Measurements from ENCODE around the gene EGFL6. TPM values are rescaled to one million over a fixed set of nuclear protein-coding genes. Genes with fewer than 3 reads are reported as not detected.
A peak's percentile ranks its signal among the peaks of the same experiment; 100 is the strongest.
"Not testable (repeated sequence)": the region's sequence is repeated elsewhere in the genome, so short reads cannot be mapped to it uniquely, and the experiment has no call there.

EGFL6 gene
- total RNA-seq, 2 experiments from 2014 or later: not detected

DNA sequence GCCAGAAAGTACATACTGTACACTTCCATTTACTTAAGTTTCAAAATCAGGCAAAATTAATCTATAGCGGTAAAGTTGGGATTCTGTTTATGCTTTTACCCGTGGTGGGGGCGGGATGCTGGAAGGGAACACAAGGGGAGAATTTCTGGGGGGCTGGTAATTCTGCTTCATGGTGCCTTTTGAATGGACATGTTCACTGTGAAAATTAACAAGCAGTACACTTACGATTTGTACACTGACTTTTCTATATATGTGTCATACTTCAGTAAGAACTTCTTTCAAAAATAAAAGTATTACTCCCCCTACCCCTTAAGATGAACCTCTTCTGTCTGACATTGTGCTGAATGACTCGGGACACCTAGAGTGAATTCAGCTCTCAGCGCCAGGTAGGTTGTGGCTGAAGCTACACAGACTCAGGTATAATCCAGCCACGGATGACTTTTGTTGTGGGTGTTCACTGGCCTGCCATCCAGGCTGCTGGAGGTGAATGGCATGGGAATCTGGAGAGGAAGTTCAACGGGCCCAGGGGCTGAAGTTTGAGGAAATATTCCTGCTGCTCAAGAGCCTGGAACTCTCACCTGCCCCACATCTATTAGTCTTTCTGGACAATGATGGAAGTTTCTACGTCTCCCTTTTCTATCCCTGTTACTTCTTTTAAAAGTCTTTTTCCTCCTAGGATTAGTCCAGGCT lies 76.2 kb downstream of the EGFL6 start:
- Histone ChIP-seq H3K36me3 (ENCODE audit: insufficient read depth, low read length) (no peaks in the 10 kb centered on the region), H3K79me2 (ENCODE audit: insufficient read depth, low read depth, low read length) (no peaks in the 10 kb centered on the region), H3K9me3 (ENCODE audit: low read length) (no peaks in the 10 kb centered on the region), H3K4me2 (ENCODE audit: low read length) (no peak overlapping the region), H3K9me2 (ENCODE audit: insufficient read depth, low read length) (no peaks in the 10 kb centered on the region), H4K20me1 (ENCODE audit: insufficient read depth, low read length) (no peaks in the 10 kb centered on the region), H2AFZ (ENCODE audit: low read length) (no peak overlapping the region), H3K4me1 (ENCODE audit: insufficient read depth, low read length, poor library complexity, severe bottlenecking) (no peaks in the 10 kb centered on the region), H3K27ac (ENCODE audit: low read depth, low read length, poor library complexity, severe bottlenecking) (no peak overlapping the region), H3K4me3 (ENCODE audit: low read depth, low read length, poor library complexity, severe bottlenecking) (no peak overlapping the region)
- no TSS peak for BruUV-seq (replicated peaks)
- DNase-seq (ENCODE audit: low spot score): no peak
- CTCF ChIA-PET (ENCODE audit: unreplicated experiment): no interaction called here
- TF ChIP-seq EZH2phosphoT487 (IDR thresholded peaks at IDR 0.05; ENCODE audit: borderline replicate concordance, low read depth, low read length): no peak
- TF ChIP-seq, protein P1, sequence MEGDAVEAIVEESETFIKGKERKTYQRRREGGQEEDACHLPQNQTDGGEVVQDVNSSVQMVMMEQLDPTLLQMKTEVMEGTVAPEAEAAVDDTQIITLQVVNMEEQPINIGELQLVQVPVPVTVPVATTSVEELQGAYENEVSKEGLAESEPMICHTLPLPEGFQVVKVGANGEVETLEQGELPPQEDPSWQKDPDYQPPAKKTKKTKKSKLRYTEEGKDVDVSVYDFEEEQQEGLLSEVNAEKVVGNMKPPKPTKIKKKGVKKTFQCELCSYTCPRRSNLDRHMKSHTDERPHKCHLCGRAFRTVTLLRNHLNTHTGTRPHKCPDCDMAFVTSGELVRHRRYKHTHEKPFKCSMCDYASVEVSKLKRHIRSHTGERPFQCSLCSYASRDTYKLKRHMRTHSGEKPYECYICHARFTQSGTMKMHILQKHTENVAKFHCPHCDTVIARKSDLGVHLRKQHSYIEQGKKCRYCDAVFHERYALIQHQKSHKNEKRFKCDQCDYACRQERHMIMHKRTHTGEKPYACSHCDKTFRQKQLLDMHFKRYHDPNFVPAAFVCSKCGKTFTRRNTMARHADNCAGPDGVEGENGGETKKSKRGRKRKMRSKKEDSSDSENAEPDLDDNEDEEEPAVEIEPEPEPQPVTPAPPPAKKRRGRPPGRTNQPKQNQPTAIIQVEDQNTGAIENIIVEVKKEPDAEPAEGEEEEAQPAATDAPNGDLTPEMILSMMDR (conservative IDR thresholded peaks at IDR 0.05; ENCODE audit: low read length): no peak
- POLR2A ChIA-PET: no interaction called here
- intact Hi-C loops (cut with micrococcal nuclease; ENCODE audit: unreplicated experiment): loop anchor here (2.0 to 5.0 kb wide), 2 partner anchors 138 to 699 kb away; no protein-coding TSS in a partner anchor

DNA sequence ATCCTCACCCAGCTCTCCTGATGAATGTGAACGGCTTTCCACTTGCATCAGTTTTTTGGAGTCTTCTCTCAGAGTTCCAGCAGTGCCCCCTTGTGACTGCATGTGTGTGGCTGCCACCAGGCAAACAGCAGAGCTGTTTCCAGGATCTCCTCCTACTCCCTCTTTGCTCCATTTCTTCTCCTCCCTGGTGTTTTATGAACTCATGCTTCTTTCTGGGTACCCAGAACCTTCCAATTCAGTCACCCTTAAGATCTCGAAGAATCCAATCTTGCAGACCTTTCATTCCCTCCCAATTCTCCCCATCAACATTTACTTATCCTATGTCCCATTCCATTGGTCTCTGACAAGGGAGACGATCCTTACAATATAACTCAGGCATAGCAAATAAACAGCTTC lies 76.8 kb downstream of the EGFL6 start:
- no TSS peak for BruUV-seq (replicated peaks)
- H3K4me2 ChIP-seq (ENCODE audit: low read length): no peak overlapping the region
- no peaks in the 10 kb centered on the region for H3K9me3 ChIP-seq (ENCODE audit: low read length)
- no peaks in the 10 kb centered on the region for H3K9me2 ChIP-seq (ENCODE audit: insufficient read depth, low read length)
- TF ChIP-seq, protein P1 (conservative IDR thresholded peaks at IDR 0.05; ENCODE audit: low read length): peak; percentile 66
- no peak for TF ChIP-seq EZH2phosphoT487 (IDR thresholded peaks at IDR 0.05; ENCODE audit: borderline replicate concordance, low read depth, low read length)
- CTCF ChIA-PET (ENCODE audit: unreplicated experiment): no interaction called here
- DNase-seq (ENCODE audit: low spot score): peak; percentile 28
- no peak overlapping the region for H3K27ac ChIP-seq (ENCODE audit: low read depth, low read length, poor library complexity, severe bottlenecking)
- no peaks in the 10 kb centered on the region for H3K79me2 ChIP-seq (ENCODE audit: insufficient read depth, low read depth, low read length)
- intact Hi-C loops (cut with micrococcal nuclease; ENCODE audit: unreplicated experiment): loop anchor here (2.0 to 5.0 kb wide), 2 partner anchors 139 to 699 kb away; no protein-coding TSS in a partner anchor
- POLR2A ChIA-PET: no interaction called here
- H3K4me3 ChIP-seq (ENCODE audit: low read depth, low read length, poor library complexity, severe bottlenecking): no peak overlapping the region
- H3K36me3 ChIP-seq (ENCODE audit: insufficient read depth, low read length): no peaks in the 10 kb centered on the region
- H2AFZ ChIP-seq (ENCODE audit: low read length): no peak overlapping the region
- no peaks in the 10 kb centered on the region for H3K4me1 ChIP-seq (ENCODE audit: insufficient read depth, low read length, poor library complexity, severe bottlenecking)
- H4K20me1 ChIP-seq (ENCODE audit: insufficient read depth, low read length): no peaks in the 10 kb centered on the region

DNA sequence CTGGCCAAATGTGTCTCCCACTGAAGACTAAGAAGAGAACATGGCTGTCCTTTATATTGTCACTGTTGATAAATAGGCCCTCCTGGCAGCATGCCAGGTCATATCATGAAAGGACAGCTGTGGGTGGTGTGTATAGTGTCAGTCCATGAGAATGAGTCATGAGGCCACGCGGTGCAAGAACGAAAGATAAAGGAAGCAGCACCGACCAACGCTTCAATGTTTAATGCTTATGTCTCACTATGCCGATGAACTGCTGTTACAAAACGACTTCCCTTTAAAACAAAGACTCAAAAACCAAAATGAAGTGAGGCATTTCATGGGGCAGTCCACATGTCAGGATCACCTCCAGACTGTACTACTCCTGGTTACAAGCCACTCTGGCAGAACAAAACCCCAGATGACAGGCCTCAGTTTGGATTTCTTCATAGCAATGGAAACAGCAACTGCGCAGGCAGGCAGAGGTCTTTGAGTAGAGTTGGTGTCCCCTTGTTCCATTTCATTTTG lies 78.4 kb downstream of the EGFL6 start:
- Histone ChIP-seq H2AFZ (ENCODE audit: low read length) (no peak overlapping the region), H3K4me1 (ENCODE audit: insufficient read depth, low read length, poor library complexity, severe bottlenecking) (peaks cover 6% of the 10 kb centered on the region), H3K4me3 (ENCODE audit: low read depth, low read length, poor library complexity, severe bottlenecking) (no peak overlapping the region), H3K9me2 (ENCODE audit: insufficient read depth, low read length) (no peaks in the 10 kb centered on the region), H3K4me2 (ENCODE audit: low read length) (no peak overlapping the region), H3K36me3 (ENCODE audit: insufficient read depth, low read length) (no peaks in the 10 kb centered on the region), H3K79me2 (ENCODE audit: insufficient read depth, low read depth, low read length) (no peaks in the 10 kb centered on the region), H3K9me3 (ENCODE audit: low read length) (no peaks in the 10 kb centered on the region), H4K20me1 (ENCODE audit: insufficient read depth, low read length) (no peaks in the 10 kb centered on the region), H3K27ac (ENCODE audit: low read depth, low read length, poor library complexity, severe bottlenecking) (no peak overlapping the region)
- ChIA-PET POLR2A (no interaction called here), CTCF (ENCODE audit: unreplicated experiment) (no interaction called here)
- intact Hi-C loops (cut with micrococcal nuclease; ENCODE audit: unreplicated experiment): loop anchor here (2.0 to 5.0 kb wide), 2 partner anchors 140 to 701 kb away; no protein-coding TSS in a partner anchor
- no peak for TF ChIP-seq EZH2phosphoT487 (IDR thresholded peaks at IDR 0.05; ENCODE audit: borderline replicate concordance, low read depth, low read length)
- TF ChIP-seq, protein P1 (conservative IDR thresholded peaks at IDR 0.05; ENCODE audit: low read length): no peak
- DNase-seq (ENCODE audit: low spot score): no peak
- no TSS peak for BruUV-seq (replicated peaks)

DNA sequence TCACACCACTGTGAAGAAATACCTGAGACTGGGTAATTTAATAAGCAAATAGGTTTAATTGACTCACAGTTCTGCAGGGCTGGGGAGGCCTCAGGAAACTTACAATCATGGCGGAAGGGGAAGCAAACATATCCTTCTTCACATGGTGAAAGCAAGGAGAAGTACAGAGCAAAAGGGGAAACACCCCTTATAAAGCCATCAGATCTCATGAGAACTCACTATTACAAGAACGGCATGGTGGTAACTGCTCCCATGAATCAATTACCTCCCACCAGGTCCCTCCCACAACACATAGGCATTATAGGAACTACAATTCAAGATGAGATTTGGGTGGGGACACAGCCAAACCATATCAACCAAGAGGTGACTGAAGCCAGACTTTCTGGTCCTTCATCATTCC lies 78.9 kb downstream of the EGFL6 start:
- DNase-seq (ENCODE audit: low spot score); CTCF ChIA-PET (ENCODE audit: unreplicated experiment); H3K27ac ChIP-seq (ENCODE audit: low read depth, low read length, poor library complexity, severe bottlenecking); H3K4me2 ChIP-seq (ENCODE audit: low read length); H3K9me2 ChIP-seq (ENCODE audit: insufficient read depth, low read length); POLR2A ChIA-PET; H2AFZ ChIP-seq (ENCODE audit: low read length); BruUV-seq (replicated peaks); H3K4me3 ChIP-seq (ENCODE audit: low read depth, low read length, poor library complexity, severe bottlenecking); H3K4me1 ChIP-seq (ENCODE audit: insufficient read depth, low read length, poor library complexity, severe bottlenecking); H4K20me1 ChIP-seq (ENCODE audit: insufficient read depth, low read length); H3K9me3 ChIP-seq (ENCODE audit: low read length); H3K36me3 ChIP-seq (ENCODE audit: insufficient read depth, low read length); H3K79me2 ChIP-seq (ENCODE audit: insufficient read depth, low read depth, low read length): not testable (repeated sequence)
- intact Hi-C loops (cut with micrococcal nuclease; ENCODE audit: unreplicated experiment): loop anchor here (5.0 kb wide), 1 partner anchor 141 kb away; no protein-coding TSS in a partner anchor

Measured in OCI-LY7 (cell line).